ENCODE measurements around the gene RAMACL. TPM values are rescaled to one million over a fixed set of nuclear protein-coding genes. Genes with fewer than 3 reads are reported as not detected.

Gene RAMACL
- total RNA-seq, 1 experiment from 2014 or later, result 0.26 TPM

- CTCF ChIA-PET, result no interaction called here
- Histone ChIP-seq H3K9ac (ENCODE audit: low read length) (no peak overlapping the region), H3K4me3 (ENCODE audit: low read length) (no peak overlapping the region), H4K20me1 (ENCODE audit: low read length) (no peaks in the 10 kb centered on the region), H3K9me2 (replicated peaks; ENCODE audit: low read length) (no peaks in the 10 kb centered on the region), H3K27me3 (ENCODE audit: low read length) (no peaks in the 10 kb centered on the region), H3K79me2 (ENCODE audit: low read length) (no peaks in the 10 kb centered on the region), H3K9me3 (ENCODE audit: low read length) (no peaks in the 10 kb centered on the region), H3K27ac (ENCODE audit: low read length) (no peak overlapping the region), H3F3A (ENCODE audit: low read length, unreplicated experiment) (no peaks in the 10 kb centered on the region), H3K4me2 (ENCODE audit: low read length) (no peak overlapping the region), H2AFZ (ENCODE audit: low read length) (no peak overlapping the region), H3K36me3 (ENCODE audit: low read depth, low read length) (no peaks in the 10 kb centered on the region), H3K4me1 (ENCODE audit: insufficient read depth, low read length) (peaks cover 16% of the 10 kb centered on the region)
- POLR2A ChIA-PET (ENCODE audit: unreplicated experiment), result no interaction called here
- ATAC-seq, result no peak
- BruUV-seq (replicated peaks), result no TSS peak
- no peak for DNase-seq
- intact Hi-C loops (cut with micrococcal nuclease), result no loop called here
- TF ChIP-seq EZH2 (IDR thresholded peaks at IDR 0.05; ENCODE audit: low read length, unreplicated experiment) (no peak), EZH2phosphoT487 (IDR thresholded peaks at IDR 0.05; ENCODE audit: borderline replicate concordance, low read length) (no peak), CTCF (conservative IDR thresholded peaks at IDR 0.05; ENCODE audit: low read depth, low read length) (no peak)
Observed at GRCh38 chr6:166545156-166546034, 41.1 kb downstream of the RAMACL start.

GRCh38 chr6:166544296-166544605, 42.2 kb downstream of the RAMACL start:
- no peaks in the 10 kb centered on the region for H4K20me1 ChIP-seq (ENCODE audit: low read length)
- ChIA-PET CTCF (no interaction called here), POLR2A (ENCODE audit: unreplicated experiment) (no interaction called here)
- intact Hi-C loops (cut with micrococcal nuclease), result no loop called here
- no peak overlapping the region for H3K4me3 ChIP-seq (ENCODE audit: low read length)
- no peak overlapping the region for H2AFZ ChIP-seq (ENCODE audit: low read length)
- no peak for DNase-seq
- H3K27ac ChIP-seq (ENCODE audit: low read length), result no peak overlapping the region
- H3F3A ChIP-seq (ENCODE audit: low read length, unreplicated experiment), result no peaks in the 10 kb centered on the region
- H3K9me2 ChIP-seq (replicated peaks; ENCODE audit: low read length), result no peaks in the 10 kb centered on the region
- BruUV-seq (replicated peaks), result no TSS peak
- TF ChIP-seq EZH2 (IDR thresholded peaks at IDR 0.05; ENCODE audit: low read length, unreplicated experiment) (no peak), CTCF (conservative IDR thresholded peaks at IDR 0.05; ENCODE audit: low read depth, low read length) (no peak), EZH2phosphoT487 (IDR thresholded peaks at IDR 0.05; ENCODE audit: borderline replicate concordance, low read length) (no peak)
- no peaks in the 10 kb centered on the region for H3K27me3 ChIP-seq (ENCODE audit: low read length)
- H3K79me2 ChIP-seq (ENCODE audit: low read length), result no peaks in the 10 kb centered on the region
- no peak overlapping the region for H3K4me2 ChIP-seq (ENCODE audit: low read length)
- H3K36me3 ChIP-seq (ENCODE audit: low read depth, low read length), result no peaks in the 10 kb centered on the region
- no peak overlapping the region for H3K9ac ChIP-seq (ENCODE audit: low read length)
- H3K9me3 ChIP-seq (ENCODE audit: low read length), result no peaks in the 10 kb centered on the region
- ATAC-seq, result no peak
- peaks cover 24% of the 10 kb centered on the region for H3K4me1 ChIP-seq (ENCODE audit: insufficient read depth, low read length)

GRCh38 chr6:166543603-166544295, 42.7 kb downstream of the RAMACL start:
- Histone ChIP-seq H3K27me3 (ENCODE audit: low read length) (no peaks in the 10 kb centered on the region), H3K9me3 (ENCODE audit: low read length) (no peaks in the 10 kb centered on the region), H3K4me2 (ENCODE audit: low read length) (no peak overlapping the region), H3K36me3 (ENCODE audit: low read depth, low read length) (no peaks in the 10 kb centered on the region), H3K9ac (ENCODE audit: low read length) (no peak overlapping the region), H3K27ac (ENCODE audit: low read length) (no peak overlapping the region), H3F3A (ENCODE audit: low read length, unreplicated experiment) (no peaks in the 10 kb centered on the region), H4K20me1 (ENCODE audit: low read length) (no peaks in the 10 kb centered on the region), H3K9me2 (replicated peaks; ENCODE audit: low read length) (no peaks in the 10 kb centered on the region), H3K4me1 (ENCODE audit: insufficient read depth, low read length) (peaks cover 27% of the 10 kb centered on the region), H3K4me3 (ENCODE audit: low read length) (no peak overlapping the region), H3K79me2 (ENCODE audit: low read length) (no peaks in the 10 kb centered on the region), H2AFZ (ENCODE audit: low read length) (no peak overlapping the region)
- DNase-seq, result no peak
- intact Hi-C loops (cut with micrococcal nuclease), result no loop called here
- BruUV-seq (replicated peaks), result no TSS peak
- ATAC-seq, result no peak
- TF ChIP-seq CTCF (conservative IDR thresholded peaks at IDR 0.05; ENCODE audit: low read depth, low read length) (no peak), EZH2phosphoT487 (IDR thresholded peaks at IDR 0.05; ENCODE audit: borderline replicate concordance, low read length) (no peak), EZH2 (IDR thresholded peaks at IDR 0.05; ENCODE audit: low read length, unreplicated experiment) (no peak)
- ChIA-PET POLR2A (ENCODE audit: unreplicated experiment) (no interaction called here), CTCF (no interaction called here)
